Gastrocnemius medialis (tissue), 4 donors: ENCODE measurements around the gene CLMP.

Source experiments
- POLR2A ChIP-seq, 2 donors: fragments of 450-650 bp; IDR thresholded peaks; one replicate each; pipeline ENCODE4 v1.6.1; 2017; ENCODE audit warnings: antibody characterized with exemption in 2 of 2, mild to moderate bottlenecking in 2 of 2, moderate library complexity in 2 of 2
- TF ChIP-seq, protein P1 (sequence below), 5 experiments: fragments of 450-650 bp in 3 of 5; fragments of 200-600 bp in 2 of 5; sonication (generic) in 2 of 5; IDR thresholded peaks in 4 of 5; conservative IDR thresholded peaks in 1 of 5; 1 replicate in 4 of 5; 2 replicates in 1 of 5; pipeline ENCODE4 v1.5.1; 2016 to 2019; ENCODE audit warnings: antibody characterized with exemption in 5 of 5, mild to moderate bottlenecking in 3 of 5, moderate library complexity in 3 of 5

DNA sequence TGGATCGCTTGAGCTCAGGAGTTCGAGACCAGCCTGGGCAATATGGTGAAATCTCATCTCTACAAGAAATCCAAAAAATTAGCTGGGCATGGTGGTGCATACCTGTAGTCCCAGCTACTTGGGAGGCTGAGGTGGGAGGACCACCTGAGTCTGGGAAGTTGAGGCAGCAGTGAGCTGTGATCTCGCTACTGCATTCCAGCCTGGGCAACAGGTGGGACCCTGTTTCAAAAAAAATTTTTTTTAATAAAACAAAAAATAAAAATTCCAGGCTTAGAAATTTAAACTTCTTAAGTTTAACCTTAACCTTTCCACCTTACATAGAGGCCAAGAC is 21.2 kb downstream of the CLMP start:
- TF ChIP-seq, protein P1, sequence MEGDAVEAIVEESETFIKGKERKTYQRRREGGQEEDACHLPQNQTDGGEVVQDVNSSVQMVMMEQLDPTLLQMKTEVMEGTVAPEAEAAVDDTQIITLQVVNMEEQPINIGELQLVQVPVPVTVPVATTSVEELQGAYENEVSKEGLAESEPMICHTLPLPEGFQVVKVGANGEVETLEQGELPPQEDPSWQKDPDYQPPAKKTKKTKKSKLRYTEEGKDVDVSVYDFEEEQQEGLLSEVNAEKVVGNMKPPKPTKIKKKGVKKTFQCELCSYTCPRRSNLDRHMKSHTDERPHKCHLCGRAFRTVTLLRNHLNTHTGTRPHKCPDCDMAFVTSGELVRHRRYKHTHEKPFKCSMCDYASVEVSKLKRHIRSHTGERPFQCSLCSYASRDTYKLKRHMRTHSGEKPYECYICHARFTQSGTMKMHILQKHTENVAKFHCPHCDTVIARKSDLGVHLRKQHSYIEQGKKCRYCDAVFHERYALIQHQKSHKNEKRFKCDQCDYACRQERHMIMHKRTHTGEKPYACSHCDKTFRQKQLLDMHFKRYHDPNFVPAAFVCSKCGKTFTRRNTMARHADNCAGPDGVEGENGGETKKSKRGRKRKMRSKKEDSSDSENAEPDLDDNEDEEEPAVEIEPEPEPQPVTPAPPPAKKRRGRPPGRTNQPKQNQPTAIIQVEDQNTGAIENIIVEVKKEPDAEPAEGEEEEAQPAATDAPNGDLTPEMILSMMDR (IDR thresholded peaks at IDR 0.05 in 4 of 5, conservative IDR thresholded peaks at IDR 0.05 in 1 of 5): no peak
- no peak for TF ChIP-seq POLR2A (IDR thresholded peaks at IDR 0.05)
